PFSK-1 (cell line): ENCODE results near the gene LRGUK.

Experiments
- POLR2AphosphoS5 ChIP-seq: IDR thresholded peaks from 2 replicates; pipeline ENCODE4 v1.6.1; 2012; ENCODE audit warnings: low read depth, mild to moderate bottlenecking, control low read depth, low read length, moderate library complexity
- SIN3A ChIP-seq: IDR thresholded peaks from 2 replicates; pipeline ENCODE4 v1.6.1; 2012; ENCODE audit warnings: mild to moderate bottlenecking, low read length, moderate library complexity, borderline replicate concordance; ENCODE audit not compliant: insufficient read depth
- TAF1 ChIP-seq: IDR thresholded peaks from 2 replicates; pipeline ENCODE4 v1.6.1; 2012; ENCODE audit warnings: low read length, control low read depth, borderline replicate concordance; ENCODE audit not compliant: insufficient read depth
- TF ChIP-seq, protein P1 (sequence below), 2 experiments: IDR thresholded peaks; 2 replicates each; pipeline versions ENCODE4 v1.6.1 to v1.8.0; 2011 to 2012; ENCODE audit warnings: low read depth in 2 of 2, low read length in 2 of 2, control low read depth in 1 of 2, inconsistent platforms in 1 of 2, mild to moderate bottlenecking in 1 of 2, moderate library complexity in 1 of 2; ENCODE audit not compliant: insufficient read depth in 1 of 2

DNA sequence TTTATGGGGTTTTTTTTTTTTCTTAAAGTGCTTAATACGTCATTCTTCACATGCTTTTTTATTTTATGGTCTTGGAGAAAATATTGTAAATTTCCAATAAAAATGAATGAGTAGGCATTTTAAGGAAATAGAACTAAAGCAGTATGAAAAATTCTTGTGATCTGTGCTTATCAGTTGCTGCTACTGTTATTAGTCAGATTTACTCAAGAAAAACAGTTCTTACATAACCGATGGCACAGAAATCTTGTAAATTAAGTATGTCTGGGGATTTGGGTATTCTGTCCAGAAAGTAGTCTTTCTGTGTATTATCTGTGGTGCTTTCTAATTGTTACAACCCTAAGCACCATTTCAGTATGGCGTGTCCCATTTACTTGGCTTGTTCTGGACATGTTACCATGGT is 64.7 kb downstream of the LRGUK start:
- TF ChIP-seq, protein P1, sequence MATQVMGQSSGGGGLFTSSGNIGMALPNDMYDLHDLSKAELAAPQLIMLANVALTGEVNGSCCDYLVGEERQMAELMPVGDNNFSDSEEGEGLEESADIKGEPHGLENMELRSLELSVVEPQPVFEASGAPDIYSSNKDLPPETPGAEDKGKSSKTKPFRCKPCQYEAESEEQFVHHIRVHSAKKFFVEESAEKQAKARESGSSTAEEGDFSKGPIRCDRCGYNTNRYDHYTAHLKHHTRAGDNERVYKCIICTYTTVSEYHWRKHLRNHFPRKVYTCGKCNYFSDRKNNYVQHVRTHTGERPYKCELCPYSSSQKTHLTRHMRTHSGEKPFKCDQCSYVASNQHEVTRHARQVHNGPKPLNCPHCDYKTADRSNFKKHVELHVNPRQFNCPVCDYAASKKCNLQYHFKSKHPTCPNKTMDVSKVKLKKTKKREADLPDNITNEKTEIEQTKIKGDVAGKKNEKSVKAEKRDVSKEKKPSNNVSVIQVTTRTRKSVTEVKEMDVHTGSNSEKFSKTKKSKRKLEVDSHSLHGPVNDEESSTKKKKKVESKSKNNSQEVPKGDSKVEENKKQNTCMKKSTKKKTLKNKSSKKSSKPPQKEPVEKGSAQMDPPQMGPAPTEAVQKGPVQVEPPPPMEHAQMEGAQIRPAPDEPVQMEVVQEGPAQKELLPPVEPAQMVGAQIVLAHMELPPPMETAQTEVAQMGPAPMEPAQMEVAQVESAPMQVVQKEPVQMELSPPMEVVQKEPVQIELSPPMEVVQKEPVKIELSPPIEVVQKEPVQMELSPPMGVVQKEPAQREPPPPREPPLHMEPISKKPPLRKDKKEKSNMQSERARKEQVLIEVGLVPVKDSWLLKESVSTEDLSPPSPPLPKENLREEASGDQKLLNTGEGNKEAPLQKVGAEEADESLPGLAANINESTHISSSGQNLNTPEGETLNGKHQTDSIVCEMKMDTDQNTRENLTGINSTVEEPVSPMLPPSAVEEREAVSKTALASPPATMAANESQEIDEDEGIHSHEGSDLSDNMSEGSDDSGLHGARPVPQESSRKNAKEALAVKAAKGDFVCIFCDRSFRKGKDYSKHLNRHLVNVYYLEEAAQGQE (IDR thresholded peaks at IDR 0.05; ENCODE audit: insufficient read depth in 1 of 2, low read depth in 2 of 2, low read length in 2 of 2): no peak
- TF ChIP-seq POLR2AphosphoS5 (no peak), TAF1 (no peak), SIN3A (no peak)
